HL-60/S4 (cell line): ENCODE measurements around the gene ITGB3.

ENCODE experiments used
- in situ Hi-C: fragments of 300-500 bp; cut with MboI; formaldehyde crosslinking; loops from 2 replicates; pipeline ENCODE4 v1.14.3; 2022; ENCODE audit warnings: low sequenced_read_pairs

The ITGB3 gene

GRCh38 chr17:47273245-47273644, 19.6 kb downstream of the ITGB3 start:
- in situ Hi-C loops: no loop called here

- in situ Hi-C loops: no loop called here
These were observed 20.9 kb downstream of the ITGB3 start for GRCh38 chr17:47274319-47275069.

GRCh38 chr17:47275245-47275984, 21.8 kb downstream of the ITGB3 start:
- in situ Hi-C loops: no loop called here

- in situ Hi-C loops: no loop called here
These were observed 22.8 kb downstream of the ITGB3 start for GRCh38 chr17:47276444-47276843.

GRCh38 chr17:47276868-47277267, 23.2 kb downstream of the ITGB3 start:
- in situ Hi-C loops: no loop called here

GRCh38 chr17:47277921-47278320, 24.3 kb downstream of the ITGB3 start:
- in situ Hi-C loops: no loop called here

GRCh38 chr17:47278561-47278960, 24.9 kb downstream of the ITGB3 start:
- in situ Hi-C loops: no loop called here

GRCh38 chr17:47279062-47279801, 25.6 kb downstream of the ITGB3 start:
- in situ Hi-C loops: no loop called here

GRCh38 chr17:47280072-47280811, 26.6 kb downstream of the ITGB3 start:
- in situ Hi-C loops: no loop called here

- in situ Hi-C loops: no loop called here
These were observed 27.6 kb downstream of the ITGB3 start for GRCh38 chr17:47281216-47281615.

- in situ Hi-C loops: no loop called here
These were observed 31.4 kb downstream of the ITGB3 start for GRCh38 chr17:47285003-47285402.

GRCh38 chr17:47286198-47286914, 32.7 kb downstream of the ITGB3 start:
- in situ Hi-C loops: no loop called here

GRCh38 chr17:47287068-47287467, 33.4 kb downstream of the ITGB3 start:
- in situ Hi-C loops: no loop called here

GRCh38 chr17:47287639-47288038, 34.0 kb downstream of the ITGB3 start:
- in situ Hi-C loops: no loop called here

- in situ Hi-C loops: no loop called here
These were observed 35.0 kb downstream of the ITGB3 start for GRCh38 chr17:47288531-47289116.

- in situ Hi-C loops: no loop called here
These were observed 35.7 kb downstream of the ITGB3 start for GRCh38 chr17:47289302-47289701.

GRCh38 chr17:47290870-47291241, 37.2 kb downstream of the ITGB3 start:
- in situ Hi-C loops: no loop called here

- in situ Hi-C loops: no loop called here
These were observed 37.7 kb downstream of the ITGB3 start for GRCh38 chr17:47291242-47291873.

- in situ Hi-C loops: no loop called here
These were observed 38.6 kb downstream of the ITGB3 start for GRCh38 chr17:47292206-47292605.
